DND-41 (cell line): ENCODE data around the gene KCNJ6.

Experiments used
- ATAC-seq: fragments of 200-7000 bp; cut with Tn5 transposase; 3 replicates; pipeline ENCODE4 v1.9.1; 2021; ENCODE audit warnings: low read depth; ENCODE audit not compliant: insufficient read depth
- DNase-seq: peaks from one replicate; pipeline ENCODE4 v3.0.0-alpha.2; 2020
- H2AFZ ChIP-seq: 2 replicates; pipeline ENCODE4 v1.6.0; 2012; ENCODE audit warnings: low read depth, low read length
- H3K27ac ChIP-seq: 2 replicates; pipeline ENCODE4 v1.5.1; 2012; ENCODE audit warnings: low read length, inconsistent platforms
- H3K27me3 ChIP-seq: fragments of 200-600 bp; sonication (generic); 2 replicates; pipeline ENCODE4 v1.6.0; 2012; ENCODE audit warnings: low read length, mild to moderate bottlenecking, inconsistent platforms; ENCODE audit not compliant: insufficient read depth, poor library complexity
- H3K36me3 ChIP-seq: 2 replicates; pipeline ENCODE4 v1.5.1; 2012; ENCODE audit warnings: low read length, inconsistent platforms; ENCODE audit not compliant: insufficient read depth
- H3K4me1 ChIP-seq: 2 replicates; pipeline ENCODE4 v1.5.1; 2012; ENCODE audit warnings: mild to moderate bottlenecking, low read length; ENCODE audit not compliant: insufficient read depth
- H3K4me2 ChIP-seq: 2 replicates; pipeline ENCODE4 v1.6.0; 2012; ENCODE audit warnings: mild to moderate bottlenecking, moderate library complexity, low read length, inconsistent platforms; ENCODE audit not compliant: insufficient read depth
- H3K4me3 ChIP-seq, 2 experiments: fragments of 200-600 bp in 1 of 2; shearing (Covaris generic) in 1 of 2; 2 replicates each; pipeline ENCODE4 v1.5.1; 2012 to 2016; ENCODE audit warnings: inconsistent platforms in 2 of 2, low read length in 2 of 2, mild to moderate bottlenecking in 2 of 2, low read depth in 1 of 2, moderate library complexity in 1 of 2
- H3K79me2 ChIP-seq: 2 replicates; pipeline ENCODE4 v1.6.0; 2012; ENCODE audit warnings: low read length, inconsistent platforms; ENCODE audit not compliant: insufficient read depth
- H3K9ac ChIP-seq: 2 replicates; pipeline ENCODE4 v1.6.0; 2012; ENCODE audit warnings: low read depth, mild to moderate bottlenecking, inconsistent platforms, low read length, moderate library complexity
- H3K9me3 ChIP-seq: 2 replicates; pipeline ENCODE4 v1.5.1; 2012; ENCODE audit warnings: low read length, moderate library complexity, mild to moderate bottlenecking, inconsistent platforms; ENCODE audit not compliant: insufficient read depth, severe bottlenecking
- H4K20me1 ChIP-seq: 2 replicates; pipeline ENCODE4 v1.6.0; 2012; ENCODE audit warnings: low read length; ENCODE audit not compliant: insufficient read depth
- CTCF ChIP-seq: IDR thresholded peaks from 2 replicates; pipeline ENCODE4 v1.5.1; 2012; ENCODE audit warnings: borderline replicate concordance, low read length, moderate library complexity, mild to moderate bottlenecking; ENCODE audit not compliant: poor library complexity, severe bottlenecking; ENCODE audit errors: extremely low read depth
- EZH2 ChIP-seq: IDR thresholded peaks from 3 replicates; pipeline ENCODE4 v1.6.1; 2012; ENCODE audit warnings: borderline replicate concordance, low read depth, mild to moderate bottlenecking, moderate library complexity, low read length, inconsistent platforms; ENCODE audit not compliant: severe bottlenecking

Gene KCNJ6

GRCh38 chr21:37659874-37660273 lies 256.4 kb downstream of the KCNJ6 start:
- Histone ChIP-seq H3K4me1 (no peaks in the 10 kb centered on the region), H4K20me1 (no peaks in the 10 kb centered on the region), H2AFZ (no peak overlapping the region), H3K27ac (no peak overlapping the region), H3K4me2 (no peak overlapping the region), H3K4me3 (no peak overlapping the region), H3K9ac (no peak overlapping the region), H3K27me3 (peaks cover 22% of the 10 kb centered on the region), H3K36me3 (no peaks in the 10 kb centered on the region), H3K9me3 (no peaks in the 10 kb centered on the region), H3K79me2 (no peaks in the 10 kb centered on the region)
- TF ChIP-seq CTCF (no peak), EZH2 (no peak)
- ATAC-seq (no peak), DNase-seq (no peak)

GRCh38 chr21:37658817-37659458 lies 257.3 kb downstream of the KCNJ6 start:
- Histone ChIP-seq H3K4me1 (no peaks in the 10 kb centered on the region), H4K20me1 (no peaks in the 10 kb centered on the region), H3K4me3 (no peak overlapping the region), H3K27me3 (peaks cover 22% of the 10 kb centered on the region), H2AFZ (no peak overlapping the region), H3K27ac (no peak overlapping the region), H3K4me2 (no peak overlapping the region), H3K9ac (no peak overlapping the region), H3K36me3 (no peaks in the 10 kb centered on the region), H3K79me2 (no peaks in the 10 kb centered on the region), H3K9me3 (no peaks in the 10 kb centered on the region)
- ATAC-seq (no peak), DNase-seq (no peak)
- TF ChIP-seq EZH2 (no peak), CTCF (no peak)

DNA sequence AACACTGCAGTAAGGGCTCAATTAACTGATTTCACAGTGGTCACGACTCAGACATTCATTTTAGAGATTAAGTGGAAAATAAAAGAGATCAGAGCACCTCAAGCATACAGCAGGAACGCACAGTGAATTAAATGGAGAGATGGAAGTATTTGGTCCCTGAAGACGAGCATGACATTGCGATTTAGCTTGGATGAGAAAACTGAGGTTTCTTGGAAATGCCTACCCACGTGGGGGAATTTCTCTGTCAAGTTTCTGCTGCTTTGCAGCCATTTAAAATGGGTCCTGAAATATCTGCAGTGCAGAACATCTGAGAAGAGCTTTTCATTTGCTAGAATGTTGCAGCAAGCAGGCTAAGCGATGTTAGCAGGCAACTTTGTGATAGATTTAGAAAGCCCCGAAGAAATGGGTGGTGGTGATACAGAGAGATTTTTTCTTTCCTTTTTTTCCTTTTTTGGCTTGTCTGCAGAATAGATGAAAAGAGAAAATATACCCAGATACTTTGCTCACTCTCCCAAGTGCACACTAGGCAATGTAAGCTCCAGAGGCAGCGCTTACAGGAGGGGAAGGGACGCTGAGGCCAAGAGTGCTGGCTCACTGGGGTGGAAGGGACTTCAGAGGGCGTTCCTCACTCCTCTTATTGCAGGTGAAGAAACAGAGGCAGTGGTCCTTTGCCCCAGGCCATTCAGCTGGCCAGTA lies 258.0 kb downstream of the KCNJ6 start:
- Histone ChIP-seq H2AFZ (no peak overlapping the region), H4K20me1 (no peaks in the 10 kb centered on the region), H3K9me3 (no peaks in the 10 kb centered on the region), H3K36me3 (no peaks in the 10 kb centered on the region), H3K4me1 (no peaks in the 10 kb centered on the region), H3K4me2 (no peak overlapping the region), H3K27me3 (peaks cover 22% of the 10 kb centered on the region), H3K79me2 (no peaks in the 10 kb centered on the region), H3K27ac (no peak overlapping the region), H3K9ac (no peak overlapping the region), H3K4me3 (no peak overlapping the region)
- TF ChIP-seq CTCF (no peak), EZH2 (no peak)
- DNase-seq (no peak), ATAC-seq (no peak)
